BLaER1 treated with 17β-estradiol and CSF1 and Interleukin-3, amounts not matched to agents 10 nM and 100 nM (cell line): ENCODE results near the gene PACC1.
A peak's percentile ranks its signal among the peaks of the same experiment; 100 is the strongest.
"Not testable (repeated sequence)": the region's sequence is repeated elsewhere in the genome, so short reads cannot be mapped to it uniquely, and the experiment has no call there.

Experiments
- H3K27ac ChIP-seq, 11 experiments: shearing (Covaris generic); formaldehyde crosslinking; 2 replicates each; pipeline ENCODE4 v1.8.1; 2022
- H3K27me3 ChIP-seq, 11 experiments: shearing (Covaris generic); formaldehyde crosslinking; 2 replicates each; pipeline ENCODE4 v1.8.1; 2022
- H3K36me3 ChIP-seq, 11 experiments: shearing (Covaris generic); formaldehyde crosslinking; 2 replicates each; pipeline ENCODE4 v1.8.1; 2022
- H3K4me1 ChIP-seq, 10 experiments: shearing (Covaris generic); formaldehyde crosslinking; 2 replicates each; pipeline ENCODE4 v1.8.1; 2022
- H3K4me2 ChIP-seq, 11 experiments: shearing (Covaris generic); formaldehyde crosslinking; 2 replicates each; pipeline ENCODE4 v1.8.1; 2022
- H3K4me3 ChIP-seq, 10 experiments: shearing (Covaris generic); formaldehyde crosslinking; 2 replicates each; pipeline ENCODE4 v1.8.1; 2022
- H3K9ac ChIP-seq, 11 experiments: shearing (Covaris generic); formaldehyde crosslinking; 2 replicates each; pipeline ENCODE4 v1.8.1; 2022
- H3K9me3 ChIP-seq, 11 experiments: shearing (Covaris generic); formaldehyde crosslinking; replicated peaks in 1 of 11; 2 replicates each; pipeline ENCODE4 v1.8.1; 2022
- H4K20me1 ChIP-seq, 11 experiments: shearing (Covaris generic); formaldehyde crosslinking; 2 replicates each; pipeline ENCODE4 v1.8.1; 2022
- Cebpa-rat ChIP-seq, 11 experiments: shearing (Covaris generic); IDR thresholded peaks; 2 replicates each; pipeline ENCODE4 v1.8.1; 2022

The PACC1 gene

DNA sequence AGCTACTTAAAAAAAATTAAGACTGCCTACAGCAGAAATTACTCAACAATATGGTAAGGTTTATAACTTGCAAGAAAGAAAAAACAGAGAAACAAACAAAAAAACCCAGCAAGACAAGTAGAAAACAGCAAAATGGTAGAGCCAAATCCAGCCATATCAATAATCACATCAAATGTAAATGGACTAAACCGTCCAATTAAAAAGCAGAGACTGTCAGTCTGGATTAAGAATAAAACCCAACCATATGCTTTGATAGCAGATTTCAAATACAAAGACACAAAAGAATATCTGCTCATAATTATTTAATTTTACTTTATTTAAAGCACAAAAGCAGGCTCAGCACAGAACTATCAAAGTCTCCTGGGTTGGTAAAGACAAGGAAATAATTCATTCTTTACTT lies 17.5 kb downstream of the PACC1 start:
- Histone ChIP-seq H3K9me3 (peaks cover 29 to 50% (median 44%) of the 10 kb centered on the region in 11 experiments), H3K4me2 (no peak overlapping the region), H3K4me1 (peaks cover 0 to 23% (median 10%) of the 10 kb centered on the region in 10 experiments; a peak in 11 of 20 replicates), H4K20me1 (peaks cover 0 to 20% (median 8%) of the 10 kb centered on the region in 11 experiments; a peak in 9 of 22 replicates), H3K4me3 (0 out of 20 replicates have a peak overlapping the region, but pooled peaks of 1 of the 10 experiments have one; percentile 1), H3K27me3 (no peaks in the 10 kb centered on the region), H3K9ac (no peak overlapping the region), H3K36me3 (peaks cover 42 to 67% (median 56%) of the 10 kb centered on the region in 11 experiments), H3K27ac (no peak overlapping the region)
- no peak for TF ChIP-seq Cebpa-rat (IDR thresholded peaks at IDR 0.05)

DNA sequence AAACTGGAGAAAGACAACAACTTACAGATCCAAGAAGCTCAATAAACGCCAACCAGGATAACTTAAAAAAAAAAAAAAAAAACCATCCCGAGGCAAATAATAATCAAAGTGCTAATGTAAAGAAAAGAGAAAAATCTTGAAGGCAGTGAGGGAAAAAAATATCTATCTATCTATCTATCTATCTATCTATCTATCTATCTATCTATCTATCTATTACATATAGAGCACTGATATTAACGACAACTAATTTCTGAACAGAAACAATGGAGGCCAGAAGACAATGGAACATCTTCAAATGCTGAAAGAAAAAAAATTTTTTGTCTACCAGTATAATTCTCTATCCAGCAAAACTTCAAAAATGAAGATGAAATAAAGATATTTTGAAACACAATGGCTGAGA lies 18.0 kb downstream of the PACC1 start:
- Histone ChIP-seq H3K9me3 (peaks cover 29 to 55% (median 47%) of the 10 kb centered on the region in 11 experiments), H4K20me1 (peaks cover 0 to 19% (median 8%) of the 10 kb centered on the region in 11 experiments; a peak in 9 of 22 replicates), H3K36me3 (peaks cover 42 to 65% (median 53%) of the 10 kb centered on the region in 11 experiments), H3K4me3 (no peak overlapping the region), H3K9ac (no peak overlapping the region), H3K27me3 (no peaks in the 10 kb centered on the region), H3K4me1 (peaks cover 0 to 17% (median 6%) of the 10 kb centered on the region in 10 experiments; a peak in 9 of 20 replicates), H3K4me2 (no peak overlapping the region), H3K27ac (no peak overlapping the region)
- no peak for TF ChIP-seq Cebpa-rat (IDR thresholded peaks at IDR 0.05)

DNA sequence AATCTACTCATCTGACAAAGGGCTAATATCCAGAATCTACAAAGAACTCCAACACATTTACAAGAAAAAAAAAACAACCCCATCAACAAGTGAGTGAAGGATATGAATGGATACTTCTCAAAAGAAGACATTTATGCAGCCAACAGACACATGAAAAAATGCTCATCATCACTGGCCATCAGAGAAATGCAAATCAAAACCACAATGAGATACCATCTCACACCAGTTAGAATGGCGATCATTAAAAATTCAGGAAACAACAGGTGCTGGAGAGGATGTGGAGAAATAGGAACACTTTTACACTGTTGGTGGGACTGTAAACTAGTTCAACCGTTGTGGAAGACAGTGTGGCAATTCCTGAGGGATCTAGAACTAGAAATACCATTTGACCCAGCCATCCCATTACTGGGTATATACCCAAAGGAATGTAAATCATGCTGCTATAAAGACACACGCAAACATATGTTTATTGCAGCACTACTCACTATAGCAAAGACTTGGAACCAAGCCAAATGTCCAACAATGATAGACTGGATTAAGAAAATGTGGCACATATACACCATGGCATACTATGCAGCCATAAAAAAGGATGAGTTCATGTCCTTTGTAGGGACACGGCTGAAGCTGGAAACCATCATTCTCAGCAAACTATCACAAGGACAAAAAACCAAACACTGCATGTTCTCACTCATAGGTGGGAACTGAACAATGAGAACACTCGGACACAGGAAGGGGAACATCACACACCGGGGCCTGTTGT lies 18.8 kb downstream of the PACC1 start:
- Histone ChIP-seq H4K20me1 (peaks cover 0 to 15% (median 5%) of the 10 kb centered on the region in 11 experiments; a peak in 8 of 22 replicates), H3K36me3 (peaks cover 47 to 68% (median 59%) of the 10 kb centered on the region in 11 experiments), H3K9me3 (peaks cover 32 to 63% (median 55%) of the 10 kb centered on the region in 11 experiments)
- not testable (repeated sequence) for H3K4me2 ChIP-seq, H3K4me3 ChIP-seq, H3K4me1 ChIP-seq, H3K27me3 ChIP-seq, H3K9ac ChIP-seq, H3K27ac ChIP-seq

DNA sequence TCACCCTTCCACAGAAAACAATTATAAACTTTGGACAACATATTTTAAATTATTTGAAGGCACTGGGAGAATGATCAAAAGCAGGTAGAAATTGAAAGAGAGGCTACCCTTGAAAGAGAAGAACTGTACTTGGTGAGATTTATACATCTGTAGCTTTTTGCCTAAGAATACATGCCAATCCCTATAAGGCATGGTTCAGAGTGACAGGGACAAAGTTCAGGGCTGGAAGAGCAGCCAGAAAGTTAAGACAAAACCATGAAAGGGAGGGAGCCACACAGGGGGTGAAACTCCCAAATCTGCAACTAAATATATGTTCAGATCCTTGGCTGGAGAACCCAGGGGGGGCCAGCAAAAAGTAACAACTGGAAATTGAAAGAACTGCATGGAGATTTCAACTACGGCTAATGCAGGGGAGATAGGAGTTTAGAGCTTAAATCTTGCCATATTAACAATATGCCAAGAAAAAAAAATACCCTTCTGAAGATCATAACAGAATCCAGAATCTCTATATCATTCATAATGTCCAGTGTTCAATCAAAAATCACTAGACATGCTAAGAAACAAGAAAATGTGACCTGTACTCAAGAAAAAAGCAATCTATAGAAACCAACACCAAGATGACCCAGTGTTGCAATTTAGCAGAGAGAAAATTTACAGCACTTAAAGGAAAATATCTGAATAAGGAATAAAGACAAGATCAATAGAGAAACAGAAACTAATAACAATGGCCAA lies 25.5 kb downstream of the PACC1 start:
- TF ChIP-seq Cebpa-rat (IDR thresholded peaks at IDR 0.05) = no peak
- H3K4me1 ChIP-seq = no peaks in the 10 kb centered on the region
- peaks cover 70 to 79% (median 75%) of the 10 kb centered on the region in 11 experiments for H3K36me3 ChIP-seq

DNA sequence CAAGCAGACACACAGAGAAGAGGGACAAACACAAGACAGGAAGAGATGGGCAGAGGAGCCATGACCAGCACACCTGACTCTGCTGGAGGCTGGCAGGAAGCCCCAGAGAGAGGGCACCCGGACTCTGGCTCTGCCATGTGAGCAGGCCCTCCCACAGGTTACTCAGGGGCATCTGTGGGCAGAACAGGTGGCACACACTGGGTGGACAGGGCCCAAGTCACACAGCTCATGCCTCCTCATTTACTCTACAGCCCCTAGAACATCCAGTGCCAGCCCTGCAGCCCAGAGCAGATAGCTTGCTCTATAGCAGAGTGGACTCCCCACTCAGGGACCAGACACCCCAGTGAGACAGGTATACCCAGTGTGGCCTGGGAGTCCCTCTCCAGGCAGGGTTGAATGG lies 28.7 kb downstream of the PACC1 start:
- Histone ChIP-seq H4K20me1 (peaks cover 0 to 45% (median 23%) of the 10 kb centered on the region in 11 experiments; a peak in 17 of 22 replicates), H3K4me1 (peaks cover 0 to 8% (median 0%) of the 10 kb centered on the region in 10 experiments; a peak in 3 of 20 replicates), H3K27me3 (no peaks in the 10 kb centered on the region), H3K27ac (no peak overlapping the region), H3K36me3 (peaks cover 96 to 100% (median 99%) of the 10 kb centered on the region in 11 experiments), H3K4me3 (no peak overlapping the region), H3K4me2 (no peak overlapping the region), H3K9me3 (peaks cover 11 to 28% (median 22%) of the 10 kb centered on the region in 11 experiments), H3K9ac (no peak overlapping the region)
- no peak for TF ChIP-seq Cebpa-rat (IDR thresholded peaks at IDR 0.05)

More for the DNA sequence above, 25.5 kb downstream of the PACC1 start:
- H3K4me2 ChIP-seq = no peak overlapping the region
- H3K4me3 ChIP-seq = no peak overlapping the region
- H3K27me3 ChIP-seq = no peaks in the 10 kb centered on the region
- no peak overlapping the region for H3K27ac ChIP-seq
- peaks cover 0 to 40% (median 23%) of the 10 kb centered on the region in 11 experiments; a peak in 17 of 22 replicates for H4K20me1 ChIP-seq
- no peak overlapping the region for H3K9ac ChIP-seq
- H3K9me3 ChIP-seq = peaks cover 13 to 37% (median 30%) of the 10 kb centered on the region in 11 experiments

DNA sequence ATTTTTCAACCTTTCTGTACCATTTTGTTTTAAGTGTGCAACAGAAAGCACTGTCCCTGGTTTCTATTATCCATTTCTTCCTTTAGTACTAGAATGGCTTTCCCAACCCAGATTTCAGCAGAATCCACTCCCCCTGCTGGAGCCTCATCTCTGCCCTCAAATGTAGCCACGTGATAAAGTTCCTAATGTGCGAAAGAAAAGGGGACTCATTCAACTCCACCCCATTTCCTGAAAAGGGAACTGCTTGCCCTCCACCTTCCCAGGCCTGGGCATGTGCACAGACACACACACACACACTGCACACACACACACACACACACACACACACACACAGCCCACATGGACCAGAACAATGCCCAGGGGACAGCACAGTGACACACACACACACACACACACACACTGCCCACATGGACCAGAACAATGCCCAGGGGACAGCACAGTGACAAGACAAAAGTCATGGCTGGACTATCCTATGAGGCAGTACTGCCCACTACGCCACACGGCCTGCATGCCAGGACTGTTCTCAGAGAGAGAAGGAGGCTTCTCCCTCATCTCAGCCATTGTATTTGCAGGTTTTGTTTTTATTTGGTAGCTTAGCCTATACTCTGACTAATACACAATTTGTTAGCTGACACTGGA lies 33.2 kb downstream of the PACC1 start:
- peaks cover 95 to 100% (median 100%) of the 10 kb centered on the region in 11 experiments for H3K36me3 ChIP-seq
- H4K20me1 ChIP-seq = peaks cover 0 to 43% (median 11%) of the 10 kb centered on the region in 11 experiments; a peak in 13 of 22 replicates

DNA sequence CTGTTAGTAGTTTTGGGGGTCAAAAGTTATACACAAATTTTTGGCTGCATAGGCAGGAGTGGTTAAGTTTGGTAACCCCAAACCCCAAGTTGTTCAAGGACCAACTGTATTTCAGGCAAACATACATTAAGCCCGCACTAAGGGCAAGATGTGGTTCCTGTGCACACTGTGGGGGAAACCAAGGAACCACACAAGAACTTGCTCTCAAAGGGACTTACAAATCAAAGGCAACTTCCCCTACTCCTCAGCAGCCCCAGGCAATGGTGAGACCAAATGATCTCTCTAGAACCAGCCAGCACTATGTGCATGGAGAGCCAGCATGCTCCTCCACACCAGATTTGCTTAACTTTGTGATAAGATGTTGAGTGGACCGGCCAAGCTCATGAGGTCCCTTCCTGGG lies 35.3 kb downstream of the PACC1 start:
- no peaks in the 10 kb centered on the region for H3K9me3 ChIP-seq
- peaks cover 95 to 100% (median 99%) of the 10 kb centered on the region in 11 experiments for H3K36me3 ChIP-seq
- H3K27me3 ChIP-seq = no peaks in the 10 kb centered on the region
- H3K4me2 ChIP-seq = no peak overlapping the region
- peaks cover 0 to 34% (median 6%) of the 10 kb centered on the region in 11 experiments; a peak in 8 of 22 replicates for H4K20me1 ChIP-seq
- H3K4me3 ChIP-seq = no peak overlapping the region
- H3K9ac ChIP-seq = no peak overlapping the region
- peaks cover 0 to 10% (median 0%) of the 10 kb centered on the region in 10 experiments; a peak in 3 of 20 replicates for H3K4me1 ChIP-seq
- TF ChIP-seq Cebpa-rat (IDR thresholded peaks at IDR 0.05) = no peak
- H3K27ac ChIP-seq = no peak overlapping the region

More for the DNA sequence above, 33.2 kb downstream of the PACC1 start:
- Histone ChIP-seq H3K9ac (no peak overlapping the region), H3K4me3 (no peak overlapping the region), H3K9me3 (no peaks in the 10 kb centered on the region), H3K27ac (no peak overlapping the region), H3K27me3 (no peaks in the 10 kb centered on the region), H3K4me1 (peaks cover 0 to 10% (median 0%) of the 10 kb centered on the region in 10 experiments; a peak in 3 of 20 replicates), H3K4me2 (peak overlapping the region in 1 of 11 experiments; percentile 5; a peak in 1 of 22 replicates)
- no peak for TF ChIP-seq Cebpa-rat (IDR thresholded peaks at IDR 0.05)

DNA sequence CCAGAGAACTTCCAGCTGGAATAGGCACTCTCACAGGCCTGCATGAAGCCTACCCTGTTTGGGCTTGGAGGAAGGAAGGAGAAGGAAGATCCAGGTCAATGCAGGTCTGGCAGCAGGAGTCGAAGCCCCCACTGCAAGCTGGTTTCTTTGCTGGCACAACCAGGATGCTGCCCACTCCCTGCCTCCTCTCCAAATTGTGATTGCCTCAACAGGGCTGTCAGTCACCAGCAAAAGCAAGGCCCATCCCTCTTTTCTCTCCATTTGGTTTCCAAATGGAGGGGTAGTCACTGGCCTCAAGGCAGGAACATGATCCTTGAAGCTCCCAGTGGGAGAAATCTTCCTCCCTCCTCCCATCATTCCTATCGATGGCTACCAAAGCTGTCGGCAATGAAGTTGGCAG lies 37.0 kb downstream of the PACC1 start:
- no peak overlapping the region for H3K9ac ChIP-seq
- no peak overlapping the region for H3K4me2 ChIP-seq
- peaks cover 95 to 100% (median 99%) of the 10 kb centered on the region in 11 experiments for H3K36me3 ChIP-seq
- peaks cover 0 to 31% (median 0%) of the 10 kb centered on the region in 11 experiments; a peak in 7 of 22 replicates for H4K20me1 ChIP-seq
- H3K4me3 ChIP-seq = no peak overlapping the region
- H3K4me1 ChIP-seq = peaks cover 0 to 10% (median 0%) of the 10 kb centered on the region in 10 experiments; a peak in 3 of 20 replicates
- H3K9me3 ChIP-seq = peaks cover 8 to 17% (median 11%) of the 10 kb centered on the region in 11 experiments; a peak in 21 of 22 replicates
- H3K27ac ChIP-seq = no peak overlapping the region
- no peaks in the 10 kb centered on the region for H3K27me3 ChIP-seq
- TF ChIP-seq Cebpa-rat (IDR thresholded peaks at IDR 0.05) = no peak
